GM12873 (cell line): ENCODE measurements around the gene PDZD7.

ENCODE experiments used
- CTCF ChIP-seq: IDR thresholded peaks from 2 replicates; pipeline ENCODE4 v1.5.1; 2012; ENCODE audit warnings: low read depth, mild to moderate bottlenecking, moderate library complexity, low read length, control low read depth; ENCODE audit not compliant: insufficient read depth; ENCODE audit errors: missing control alignments

PDZD7 gene

GRCh38 chr10:100998183-100998990 is 32.5 kb downstream of the PDZD7 start:
- TF ChIP-seq CTCF = no peak

GRCh38 chr10:100997360-100998182 is 33.4 kb downstream of the PDZD7 start:
- TF ChIP-seq CTCF = peak; percentile 93

GRCh38 chr10:100996678-100997359 is 34.1 kb downstream of the PDZD7 start:
- TF ChIP-seq CTCF = no peak

- no peak for TF ChIP-seq CTCF
Measured at GRCh38 chr10:100995181-100995580, 35.7 kb downstream of the PDZD7 start.

GRCh38 chr10:100993986-100994708 is 36.8 kb downstream of the PDZD7 start:
- peak; percentile 43 for TF ChIP-seq CTCF

GRCh38 chr10:100989088-100989487 is 41.8 kb downstream of the PDZD7 start:
- TF ChIP-seq CTCF = no peak
